Measurements from ENCODE around the gene KCNK7. TPM values are rescaled to one million over a fixed set of nuclear protein-coding genes. Genes with fewer than 3 reads are reported as not detected.

Gene KCNK7
- total RNA-seq, 6 donors from 2014 or later, result 0.59 to 3.7 (median 1.7) TPM; not detected in 1

GRCh38 chr11:65585396-65586246 is 10.0 kb downstream of the KCNK7 start:
- no peak overlapping the region for H3K4me3 ChIP-seq
- 84 to 91% methylated on average over 20 to 51 of the region's 51 CpGs for WGBS, 2 donors
- H3K27ac ChIP-seq, result peak overlapping the region in 1 of 4 donors; percentile 81
- no peaks in the 10 kb centered on the region for H3K27me3 ChIP-seq
- DNase-seq (peak in 1 of 2 donors; percentile 76), ATAC-seq (ENCODE audit: low FRiP score in 2 of 2) (no peak)
- H3K4me1 ChIP-seq, result peaks cover 18 to 37% (median 27%) of the 10 kb centered on the region in 4 donors
- no peak for TF ChIP-seq POLR2A (IDR thresholded peaks at IDR 0.05)
- TF ChIP-seq EP300 (IDR thresholded peaks at IDR 0.05), result no peak
- TF ChIP-seq CTCF (IDR thresholded peaks at IDR 0.05), result no peak
- no peak for TF ChIP-seq POLR2AphosphoS5 (IDR thresholded peaks at IDR 0.05)
- no peaks in the 10 kb centered on the region for H3K9me3 ChIP-seq
- peaks cover 0 to 71% (median 47%) of the 10 kb centered on the region in 4 donors for H3K36me3 ChIP-seq

- Histone ChIP-seq H3K27ac (no peak overlapping the region), H3K27me3 (no peaks in the 10 kb centered on the region), H3K4me3 (no peak overlapping the region), H3K4me1 (peaks cover 18 to 37% (median 27%) of the 10 kb centered on the region in 4 donors), H3K36me3 (peaks cover 0 to 71% (median 49%) of the 10 kb centered on the region in 4 donors), H3K9me3 (no peaks in the 10 kb centered on the region)
- ATAC-seq (ENCODE audit: low FRiP score in 2 of 2) (no peak), DNase-seq (peak in 1 of 2 donors; percentile 83)
- TF ChIP-seq CTCF (IDR thresholded peaks at IDR 0.05), result no peak
- TF ChIP-seq POLR2A (IDR thresholded peaks at IDR 0.05), result no peak
- TF ChIP-seq EP300 (IDR thresholded peaks at IDR 0.05), result no peak
- TF ChIP-seq POLR2AphosphoS5 (IDR thresholded peaks at IDR 0.05), result no peak
- WGBS, 2 donors, result 69 to 88% methylated on average over 10 to 44 of the region's 46 CpGs
Measured at GRCh38 chr11:65584723-65585171, 10.9 kb downstream of the KCNK7 start.

- Histone ChIP-seq H3K36me3 (peaks cover 0 to 74% (median 52%) of the 10 kb centered on the region in 4 donors), H3K27ac (no peak overlapping the region), H3K27me3 (no peaks in the 10 kb centered on the region), H3K4me1 (peaks cover 18 to 31% (median 27%) of the 10 kb centered on the region in 4 donors), H3K9me3 (no peaks in the 10 kb centered on the region), H3K4me3 (no peak overlapping the region)
- ATAC-seq (ENCODE audit: low FRiP score in 2 of 2), result no peak
- no peak for DNase-seq
- 77 to 91% methylated on average over 2 to 8 of the region's 8 CpGs for WGBS, 2 donors
- TF ChIP-seq CTCF (IDR thresholded peaks at IDR 0.05) (no peak), POLR2AphosphoS5 (IDR thresholded peaks at IDR 0.05) (no peak), POLR2A (IDR thresholded peaks at IDR 0.05) (no peak), EP300 (IDR thresholded peaks at IDR 0.05) (no peak)
Measured at GRCh38 chr11:65584106-65584505, 11.5 kb downstream of the KCNK7 start.

- 86 to 99% methylated on average over 4 to 10 of the region's 10 CpGs for WGBS, 2 donors
- no peaks in the 10 kb centered on the region for H3K27me3 ChIP-seq
- H3K9me3 ChIP-seq, result no peaks in the 10 kb centered on the region
- H3K4me3 ChIP-seq, result no peak overlapping the region
- H3K27ac ChIP-seq, result no peak overlapping the region
- H3K4me1 ChIP-seq, result peaks cover 19 to 33% (median 27%) of the 10 kb centered on the region in 4 donors
- H3K36me3 ChIP-seq, result peaks cover 0 to 79% (median 52%) of the 10 kb centered on the region in 4 donors
- no peak for ATAC-seq (ENCODE audit: low FRiP score in 2 of 2)
- DNase-seq, result peak in 1 of 2 donors; percentile 61
- TF ChIP-seq CTCF (IDR thresholded peaks at IDR 0.05) (no peak), POLR2A (IDR thresholded peaks at IDR 0.05) (no peak), EP300 (IDR thresholded peaks at IDR 0.05) (no peak), POLR2AphosphoS5 (IDR thresholded peaks at IDR 0.05) (no peak)
Measured at GRCh38 chr11:65583589-65583988, 12.0 kb downstream of the KCNK7 start.
